ENCODE results near the gene ODAD4. TPM values are rescaled to one million over a fixed set of nuclear protein-coding genes. Genes with fewer than 3 reads are reported as not detected.

ODAD4 gene
- total RNA-seq, 4 donors from 2014 or later = 1.8 to 3.2 (median 3.2) TPM; not detected in 1

DNA sequence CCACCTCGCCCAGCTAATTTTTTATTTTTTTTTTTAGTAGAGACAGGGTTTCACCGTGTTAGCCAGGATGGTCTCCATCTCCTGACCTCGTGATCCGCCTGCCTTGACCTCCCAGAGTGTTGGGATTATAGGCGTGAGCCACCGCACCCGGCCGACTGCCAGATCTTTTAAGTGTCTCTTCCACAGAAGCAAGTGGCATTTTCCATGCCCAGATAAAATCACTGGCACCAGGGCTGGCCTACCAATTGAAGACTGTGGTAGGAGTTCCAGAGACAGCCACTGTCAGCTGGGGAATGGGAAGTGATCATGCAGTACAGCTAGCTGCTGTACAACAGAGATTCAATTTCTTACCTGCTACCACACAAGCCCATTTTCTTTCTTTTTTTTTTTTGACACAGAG lies 54.0 kb downstream of the ODAD4 start:
- no peaks in the 10 kb centered on the region for H3K4me1 ChIP-seq
- no peaks in the 10 kb centered on the region for H3K36me3 ChIP-seq
- H3K9me3 ChIP-seq = no peaks in the 10 kb centered on the region
- intact Hi-C loops (cut with DNase I; ENCODE audit: low total_unique reads) = no loop called here
- no peak for TF ChIP-seq POLR2A (IDR thresholded peaks at IDR 0.05)
- TF ChIP-seq, protein P1, sequence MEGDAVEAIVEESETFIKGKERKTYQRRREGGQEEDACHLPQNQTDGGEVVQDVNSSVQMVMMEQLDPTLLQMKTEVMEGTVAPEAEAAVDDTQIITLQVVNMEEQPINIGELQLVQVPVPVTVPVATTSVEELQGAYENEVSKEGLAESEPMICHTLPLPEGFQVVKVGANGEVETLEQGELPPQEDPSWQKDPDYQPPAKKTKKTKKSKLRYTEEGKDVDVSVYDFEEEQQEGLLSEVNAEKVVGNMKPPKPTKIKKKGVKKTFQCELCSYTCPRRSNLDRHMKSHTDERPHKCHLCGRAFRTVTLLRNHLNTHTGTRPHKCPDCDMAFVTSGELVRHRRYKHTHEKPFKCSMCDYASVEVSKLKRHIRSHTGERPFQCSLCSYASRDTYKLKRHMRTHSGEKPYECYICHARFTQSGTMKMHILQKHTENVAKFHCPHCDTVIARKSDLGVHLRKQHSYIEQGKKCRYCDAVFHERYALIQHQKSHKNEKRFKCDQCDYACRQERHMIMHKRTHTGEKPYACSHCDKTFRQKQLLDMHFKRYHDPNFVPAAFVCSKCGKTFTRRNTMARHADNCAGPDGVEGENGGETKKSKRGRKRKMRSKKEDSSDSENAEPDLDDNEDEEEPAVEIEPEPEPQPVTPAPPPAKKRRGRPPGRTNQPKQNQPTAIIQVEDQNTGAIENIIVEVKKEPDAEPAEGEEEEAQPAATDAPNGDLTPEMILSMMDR (IDR thresholded peaks at IDR 0.05) = no peak
- no peaks in the 10 kb centered on the region for H3K27me3 ChIP-seq
- H3K27ac ChIP-seq = no peak overlapping the region
- DNase-seq = no peak
- no peak overlapping the region for H3K4me3 ChIP-seq

- Histone ChIP-seq H3K4me3 (no peak overlapping the region), H3K36me3 (no peaks in the 10 kb centered on the region), H3K27ac (no peak overlapping the region), H3K9me3 (no peaks in the 10 kb centered on the region), H3K4me1 (no peaks in the 10 kb centered on the region), H3K27me3 (no peaks in the 10 kb centered on the region)
- TF ChIP-seq POLR2A (IDR thresholded peaks at IDR 0.05) = no peak
- TF ChIP-seq, protein P1 (IDR thresholded peaks at IDR 0.05) = no peak
- intact Hi-C loops (cut with DNase I; ENCODE audit: low total_unique reads) = no loop called here
- DNase-seq = no peak
Observed at GRCh38 chr17:41985919-41986318, 55.5 kb downstream of the ODAD4 start.

DNA sequence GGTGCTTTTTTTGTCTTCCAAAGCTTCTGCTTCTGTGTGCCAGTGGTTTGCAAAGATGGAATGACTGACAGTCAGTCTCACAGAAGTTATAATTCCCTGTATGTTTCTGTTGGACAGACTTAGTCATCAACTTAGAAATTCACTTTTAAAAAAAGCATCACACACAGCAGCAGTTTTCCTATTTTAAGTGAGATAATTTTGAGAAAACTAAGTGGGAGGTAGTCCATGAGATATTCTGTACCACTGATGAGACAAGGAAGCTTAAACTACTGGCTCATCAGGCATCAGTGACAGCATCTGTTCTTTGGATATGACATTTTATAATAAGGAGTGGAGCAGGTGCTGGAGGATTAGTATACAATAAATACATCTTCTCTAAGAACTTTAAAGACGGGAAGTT lies 56.2 kb downstream of the ODAD4 start:
- Histone ChIP-seq H3K4me1 (no peaks in the 10 kb centered on the region), H3K27me3 (no peaks in the 10 kb centered on the region), H3K4me3 (no peak overlapping the region), H3K9me3 (no peaks in the 10 kb centered on the region), H3K27ac (no peak overlapping the region), H3K36me3 (no peaks in the 10 kb centered on the region)
- no peak for DNase-seq
- no peak for TF ChIP-seq POLR2A (IDR thresholded peaks at IDR 0.05)
- TF ChIP-seq, protein P1 (IDR thresholded peaks at IDR 0.05) = no peak
- intact Hi-C loops (cut with DNase I; ENCODE audit: low total_unique reads) = no loop called here

GRCh38 chr17:41987642-41988041 lies 57.2 kb downstream of the ODAD4 start:
- DNase-seq = no peak
- no peaks in the 10 kb centered on the region for H3K9me3 ChIP-seq
- no peak overlapping the region for H3K27ac ChIP-seq
- no peak for TF ChIP-seq POLR2A (IDR thresholded peaks at IDR 0.05)
- TF ChIP-seq, protein P1 (IDR thresholded peaks at IDR 0.05) = no peak
- no peaks in the 10 kb centered on the region for H3K36me3 ChIP-seq
- intact Hi-C loops (cut with DNase I; ENCODE audit: low total_unique reads) = no loop called here
- H3K27me3 ChIP-seq = no peaks in the 10 kb centered on the region
- H3K4me1 ChIP-seq = no peaks in the 10 kb centered on the region
- no peak overlapping the region for H3K4me3 ChIP-seq

DNA sequence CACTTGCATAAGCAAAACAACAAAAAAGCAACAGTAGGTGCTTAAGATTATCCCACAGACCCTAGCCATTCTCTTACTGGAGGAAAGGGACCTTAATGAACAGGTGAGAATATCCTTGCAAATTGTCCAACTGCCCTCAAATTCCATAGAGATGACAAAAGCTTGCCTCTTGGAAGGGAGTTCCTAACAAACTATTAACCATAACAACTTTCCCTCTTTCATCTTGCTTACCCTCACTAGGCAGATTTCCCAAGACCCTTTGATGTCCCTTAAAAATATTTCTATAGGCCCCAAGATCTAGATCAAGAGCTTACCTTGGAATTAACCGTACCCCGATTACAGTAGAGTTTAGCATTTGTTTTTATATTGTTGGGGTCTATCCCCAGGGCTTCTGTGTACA lies 58.0 kb downstream of the ODAD4 start:
- Histone ChIP-seq H3K4me1 (no peaks in the 10 kb centered on the region), H3K9me3 (no peaks in the 10 kb centered on the region), H3K36me3 (no peaks in the 10 kb centered on the region), H3K4me3 (no peak overlapping the region), H3K27me3 (no peaks in the 10 kb centered on the region), H3K27ac (no peak overlapping the region)
- intact Hi-C loops (cut with DNase I; ENCODE audit: low total_unique reads) = no loop called here
- DNase-seq = no peak
- TF ChIP-seq POLR2A (IDR thresholded peaks at IDR 0.05) = no peak
- TF ChIP-seq, protein P1 (IDR thresholded peaks at IDR 0.05) = no peak
